ENCODE results near the gene CCL1. TPM values are rescaled to one million over a fixed set of nuclear protein-coding genes. Genes with fewer than 3 reads are reported as not detected.
A peak's percentile ranks its signal among the peaks of the same experiment; 100 is the strongest.

Gene CCL1
- total RNA-seq, 4 donors from 2014 or later: not detected

- H3K27ac ChIP-seq: no peak overlapping the region
- H3K36me3 ChIP-seq: no peaks in the 10 kb centered on the region
- no peak for TF ChIP-seq EP300 (IDR thresholded peaks at IDR 0.05)
- TF ChIP-seq POLR2A (IDR thresholded peaks at IDR 0.05): no peak
- no peak for TF ChIP-seq CTCF (IDR thresholded peaks at IDR 0.05)
- WGBS, 2 donors: 63 to 72% methylated on average over 6 of the region's 6 CpGs
- no peaks in the 10 kb centered on the region for H3K4me1 ChIP-seq
- H3K27me3 ChIP-seq: no peaks in the 10 kb centered on the region
- no peaks in the 10 kb centered on the region for H3K9me3 ChIP-seq
- DNase-seq (ENCODE audit: low spot score in 2 of 2): no peak
- H3K4me3 ChIP-seq: no peak overlapping the region
These were observed 26.2 kb upstream of the CCL1 start for GRCh38 chr17:34389126-34389750.

- TF ChIP-seq CTCF (IDR thresholded peaks at IDR 0.05): no peak
- TF ChIP-seq POLR2A (IDR thresholded peaks at IDR 0.05): no peak
- no peak for TF ChIP-seq EP300 (IDR thresholded peaks at IDR 0.05)
- no peak for DNase-seq (ENCODE audit: low spot score in 2 of 2)
- no peaks in the 10 kb centered on the region for H3K36me3 ChIP-seq
- peaks cover 0 to 3% (median 0%) of the 10 kb centered on the region in 4 donors for H3K4me1 ChIP-seq
- H3K4me3 ChIP-seq: no peak overlapping the region
- H3K27me3 ChIP-seq: no peaks in the 10 kb centered on the region
- no peaks in the 10 kb centered on the region for H3K9me3 ChIP-seq
- no peak overlapping the region for H3K27ac ChIP-seq
- WGBS, 2 donors: 56 to 67% methylated on average over 3 to 5 of the region's 5 CpGs
These were observed 24.5 kb upstream of the CCL1 start for GRCh38 chr17:34387566-34387965.

GRCh38 chr17:34386697-34387550 is 23.9 kb upstream of the CCL1 start:
- Histone ChIP-seq H3K27ac (no peak overlapping the region), H3K36me3 (no peaks in the 10 kb centered on the region), H3K4me1 (peaks cover 0 to 5% (median 0%) of the 10 kb centered on the region in 4 donors), H3K9me3 (no peaks in the 10 kb centered on the region), H3K4me3 (no peak overlapping the region), H3K27me3 (no peaks in the 10 kb centered on the region)
- 52 to 61% methylated on average over 5 of the region's 5 CpGs for WGBS, 2 donors
- TF ChIP-seq EP300 (IDR thresholded peaks at IDR 0.05) (peak in 1 of 2 donors; percentile 43), CTCF (IDR thresholded peaks at IDR 0.05) (no peak), POLR2A (IDR thresholded peaks at IDR 0.05) (no peak)
- DNase-seq (ENCODE audit: low spot score in 2 of 2): no peak

GRCh38 chr17:34386343-34386696 is 23.3 kb upstream of the CCL1 start:
- no peak for DNase-seq (ENCODE audit: low spot score in 2 of 2)
- no peak for TF ChIP-seq CTCF (IDR thresholded peaks at IDR 0.05)
- no peak for TF ChIP-seq EP300 (IDR thresholded peaks at IDR 0.05)
- no peak for TF ChIP-seq POLR2A (IDR thresholded peaks at IDR 0.05)
- WGBS, 2 donors: 81 to 86% methylated on average over 5 of the region's 5 CpGs

More at GRCh38 chr17:34386343-34386696, 23.3 kb upstream of the CCL1 start:
- Histone ChIP-seq H3K27me3 (no peaks in the 10 kb centered on the region), H3K4me3 (no peak overlapping the region), H3K36me3 (no peaks in the 10 kb centered on the region), H3K9me3 (no peaks in the 10 kb centered on the region), H3K27ac (no peak overlapping the region), H3K4me1 (peaks cover 0 to 5% (median 0%) of the 10 kb centered on the region in 4 donors)

Data from tibial nerve (tissue), 4 donors.